WTC11 (cell line): ENCODE measurements around the gene S100A7. TPM values are rescaled to one million over a fixed set of nuclear protein-coding genes. Genes with fewer than 3 reads are reported as not detected.

Experiments
- ATAC-seq: fragments of 200-7000 bp; cut with Tn5 transposase; 2 replicates; pipeline ENCODE4 v1.10.0; 2021; ENCODE audit warnings: mild to moderate bottlenecking, moderate library complexity
- CTCF ChIA-PET: fragments of 300-600 bp; sonication (Branson Sonifier 250); formaldehyde crosslinking; loops from one replicate; lab custom pipeline; 2021; ENCODE audit warnings: antibody characterized with exemption; lab: Charles Lee
- POLR2A ChIA-PET: fragments of 350-600 bp; sonication (Branson Sonifier 250); formaldehyde crosslinking; loops from one replicate; lab custom pipeline; 2021; ENCODE audit warnings: antibody characterized with exemption; lab: Charles Lee
- DNase-seq: peaks from one replicate; pipeline ENCODE4 v3.0.0; 2021; ENCODE audit warnings: low spot score
- H3K27ac Mint-ChIP-seq: 2 replicates; pipeline ENCODE4 v1.8.0; 2021; ENCODE audit warnings: mixed read lengths
- H3K27me3 Mint-ChIP-seq: 2 replicates; pipeline ENCODE4 v1.8.0; 2021; ENCODE audit warnings: low read depth, mild to moderate bottlenecking, moderate library complexity, mixed read lengths
- H3K36me3 Mint-ChIP-seq: 2 replicates; pipeline ENCODE4 v1.8.0; 2021; ENCODE audit warnings: mixed read lengths
- H3K4me1 Mint-ChIP-seq: 2 replicates; pipeline ENCODE4 v1.8.0; 2022; ENCODE audit warnings: mixed read lengths
- H3K4me3 Mint-ChIP-seq: 2 replicates; pipeline ENCODE4 v1.8.0; 2021; ENCODE audit warnings: mild to moderate bottlenecking, moderate library complexity, mixed read lengths
- H3K9me3 Mint-ChIP-seq: 2 replicates; pipeline ENCODE4 v1.8.0; 2021; ENCODE audit warnings: mixed read lengths
- AFF4 ChIP-seq: sonication (generic); formaldehyde crosslinking; IDR thresholded peaks from 2 replicates; pipeline ENCODE4 v1.8.1; 2023; ENCODE audit warnings: mild to moderate bottlenecking, missing genetic modification reagents, borderline replicate concordance
- AR ChIP-seq: fragments of 250-450 bp; sonication (Bioruptor Pico); IDR thresholded peaks from 2 replicates; pipeline ENCODE4 v1.9.0; 2021; ENCODE audit warnings: mild to moderate bottlenecking
- ELF4 ChIP-seq: sonication (generic); formaldehyde crosslinking; IDR thresholded peaks from 2 replicates; pipeline ENCODE4 v1.8.1; 2022; ENCODE audit warnings: low read depth, mild to moderate bottlenecking, moderate library complexity, missing genetic modification reagents
- IRF1 ChIP-seq: sonication (generic); formaldehyde crosslinking; IDR thresholded peaks from 2 replicates; pipeline ENCODE4 v1.8.0; 2023; ENCODE audit warnings: missing genetic modification reagents
- JAZF1 ChIP-seq: fragments of 250-450 bp; sonication (Bioruptor Pico); IDR thresholded peaks from 2 replicates; pipeline ENCODE4 v1.9.0; 2021; ENCODE audit warnings: moderate library complexity, mild to moderate bottlenecking, inconsistent platforms
- MAX ChIP-seq: sonication (generic); formaldehyde crosslinking; IDR thresholded peaks from 2 replicates; pipeline ENCODE4 v1.8.0; 2022; ENCODE audit warnings: mild to moderate bottlenecking, missing genetic modification reagents
- MLX ChIP-seq: sonication (generic); formaldehyde crosslinking; IDR thresholded peaks from 2 replicates; pipeline ENCODE4 v1.8.1; 2023; ENCODE audit warnings: mild to moderate bottlenecking, missing genetic modification reagents, moderate library complexity
- MXD4 ChIP-seq: fragments of 250-450 bp; sonication (Bioruptor Pico); IDR thresholded peaks from 2 replicates; pipeline ENCODE4 v1.8.0; 2021; ENCODE audit warnings: mild to moderate bottlenecking, moderate library complexity, borderline replicate concordance
- NFATC4 ChIP-seq: fragments of 250-450 bp; sonication (Bioruptor Pico); IDR thresholded peaks from 2 replicates; pipeline ENCODE4 v1.9.0; 2021; ENCODE audit warnings: mild to moderate bottlenecking
- RORB ChIP-seq: fragments of 250-450 bp; sonication (Bioruptor Pico); IDR thresholded peaks from 2 replicates; pipeline ENCODE4 v1.9.0; 2021; ENCODE audit warnings: mild to moderate bottlenecking
- TEAD4 ChIP-seq: sonication (generic); formaldehyde crosslinking; IDR thresholded peaks from 2 replicates; pipeline ENCODE4 v1.8.0; 2022; ENCODE audit warnings: mild to moderate bottlenecking, missing genetic modification reagents
- USF1 ChIP-seq: sonication (generic); formaldehyde crosslinking; IDR thresholded peaks from 2 replicates; pipeline ENCODE4 v1.8.0; 2022; ENCODE audit warnings: mild to moderate bottlenecking, missing genetic modification reagents
- USF2 ChIP-seq: sonication (generic); formaldehyde crosslinking; IDR thresholded peaks from 2 replicates; pipeline ENCODE4 v1.8.1; 2023; ENCODE audit warnings: mild to moderate bottlenecking, missing genetic modification reagents, moderate library complexity
- ZBTB43 ChIP-seq: sonication (generic); formaldehyde crosslinking; IDR thresholded peaks from 2 replicates; pipeline ENCODE4 v1.8.1; 2023; ENCODE audit warnings: mild to moderate bottlenecking, missing genetic modification reagents
- ZNF232 ChIP-seq: sonication (generic); formaldehyde crosslinking; IDR thresholded peaks from 2 replicates; pipeline ENCODE4 v1.8.0; 2022; ENCODE audit warnings: mild to moderate bottlenecking, missing genetic modification reagents
- ZNF425 ChIP-seq: fragments of 250-450 bp; sonication (Bioruptor Pico); conservative IDR thresholded peaks from 2 replicates; pipeline ENCODE4 v1.9.0; 2021; ENCODE audit warnings: mild to moderate bottlenecking
- ZNF512 ChIP-seq: sonication (generic); formaldehyde crosslinking; IDR thresholded peaks from 2 replicates; pipeline ENCODE4 v1.8.1; 2022; ENCODE audit warnings: missing genetic modification reagents, borderline replicate concordance
- total RNA-seq: library from RNA; stranded (reverse); gene quantifications from 3 replicates; pipeline ENCODE4 v1.2.3, GENCODE V29; 2021

S100A7 gene
- total RNA-seq, 1 experiment from 2014 or later, result not detected

- Mint-ChIP-seq H3K4me3 (no peak overlapping the region), H3K4me1 (no peaks in the 10 kb centered on the region), H3K9me3 (no peaks in the 10 kb centered on the region), H3K36me3 (no peaks in the 10 kb centered on the region), H3K27me3 (no peaks in the 10 kb centered on the region; the same call in 1 of the 2 replicates), H3K27ac (no peak overlapping the region)
- DNase-seq (no peak), ATAC-seq (no peak)
- ChIA-PET POLR2A (no interaction called here), CTCF (interaction anchor here (1.0 to 1.2 kb wide), 3 partner anchors 64 to 78 kb away, joined by 3 to 6 read pairs (median 4); no protein-coding TSS in a partner anchor)
- TF ChIP-seq TEAD4 (CRISPR knock-in tag), result no peak
- TF ChIP-seq ZBTB43 (CRISPR knock-in tag), result no peak
- TF ChIP-seq ZNF512, result no peak
- no peak for TF ChIP-seq USF2 (CRISPR knock-in tag)
- TF ChIP-seq NFATC4 (CRISPR knock-in tag), result no peak
- TF ChIP-seq JAZF1 (CRISPR knock-in tag), result no peak
- TF ChIP-seq USF1 (CRISPR knock-in tag), result no peak
- TF ChIP-seq ELF4, result no peak
- no peak for TF ChIP-seq ZNF425 (CRISPR knock-in tag)
- TF ChIP-seq MAX (CRISPR knock-in tag), result no peak
- no peak for TF ChIP-seq RORB (CRISPR knock-in tag)
Observed at GRCh38 chr1:153430166-153430553, 30.3 kb downstream of the S100A7 start.

- ATAC-seq (no peak), DNase-seq (no peak)
- H3K4me1 Mint-ChIP-seq, result no peaks in the 10 kb centered on the region
- H3K27ac Mint-ChIP-seq, result no peak overlapping the region
- H3K9me3 Mint-ChIP-seq, result no peaks in the 10 kb centered on the region
- H3K4me3 Mint-ChIP-seq, result no peak overlapping the region
- ChIA-PET POLR2A (no interaction called here), CTCF (interaction anchor here (0.7 to 1.3 kb wide), 5 partner anchors 37 to 77 kb away, joined by 3 to 7 read pairs (median 4); no protein-coding TSS in a partner anchor)
- peaks cover 3% of the 10 kb centered on the region; the same call in 1 of the 2 replicates for H3K27me3 Mint-ChIP-seq
- H3K36me3 Mint-ChIP-seq, result no peaks in the 10 kb centered on the region
- no peak for TF ChIP-seq MLX (CRISPR knock-in tag)
- no peak for TF ChIP-seq AR
- TF ChIP-seq MXD4 (CRISPR knock-in tag), result no peak
- TF ChIP-seq JAZF1 (CRISPR knock-in tag), result no peak
- TF ChIP-seq IRF1, result no peak
- TF ChIP-seq ZNF232 (CRISPR knock-in tag), result no peak
- no peak for TF ChIP-seq AFF4 (CRISPR knock-in tag)
Observed at GRCh38 chr1:153429266-153430165, 30.9 kb downstream of the S100A7 start.
